RPMI8226 (cell line): Measurements from ENCODE around the gene PTPRG.
"Not testable (repeated sequence)": the region's sequence is repeated elsewhere in the genome, so short reads cannot be mapped to it uniquely, and the experiment has no call there.

Source experiments
- DNase-seq: peaks from one replicate; pipeline ENCODE4 v3.0.0-alpha.2; 2015

The PTPRG gene

DNA sequence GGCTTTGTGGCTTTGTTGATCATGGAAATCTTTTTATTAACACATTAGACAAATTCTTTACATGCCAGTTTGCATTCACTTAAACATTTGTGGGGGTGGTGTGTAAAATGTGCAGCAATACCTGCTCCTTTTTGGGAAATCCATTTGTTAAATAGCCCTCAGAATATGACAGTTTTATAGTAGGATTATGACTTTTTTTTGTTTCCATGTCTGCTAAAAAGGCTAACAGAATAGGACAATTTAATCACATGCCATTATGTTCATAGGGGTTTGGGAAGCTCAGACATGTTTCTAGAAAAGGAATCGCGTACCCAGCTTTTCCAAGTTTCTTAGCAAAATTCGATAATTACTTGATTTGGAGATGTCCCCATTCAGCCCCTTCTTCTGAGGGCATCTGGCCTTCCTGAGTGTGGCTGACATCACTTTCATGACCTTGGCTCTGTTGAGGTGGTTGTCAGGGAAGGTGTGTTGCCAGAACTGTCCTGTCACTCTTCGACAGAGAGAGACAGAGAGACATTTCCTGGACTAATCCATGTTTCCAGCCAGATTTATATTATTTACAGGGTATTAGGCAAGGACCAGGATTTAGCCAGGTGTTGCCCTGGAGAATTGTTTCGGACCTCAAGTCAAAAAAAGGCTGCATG lies 126.4 kb downstream of the PTPRG start:
- DNase-seq = no peak

DNA sequence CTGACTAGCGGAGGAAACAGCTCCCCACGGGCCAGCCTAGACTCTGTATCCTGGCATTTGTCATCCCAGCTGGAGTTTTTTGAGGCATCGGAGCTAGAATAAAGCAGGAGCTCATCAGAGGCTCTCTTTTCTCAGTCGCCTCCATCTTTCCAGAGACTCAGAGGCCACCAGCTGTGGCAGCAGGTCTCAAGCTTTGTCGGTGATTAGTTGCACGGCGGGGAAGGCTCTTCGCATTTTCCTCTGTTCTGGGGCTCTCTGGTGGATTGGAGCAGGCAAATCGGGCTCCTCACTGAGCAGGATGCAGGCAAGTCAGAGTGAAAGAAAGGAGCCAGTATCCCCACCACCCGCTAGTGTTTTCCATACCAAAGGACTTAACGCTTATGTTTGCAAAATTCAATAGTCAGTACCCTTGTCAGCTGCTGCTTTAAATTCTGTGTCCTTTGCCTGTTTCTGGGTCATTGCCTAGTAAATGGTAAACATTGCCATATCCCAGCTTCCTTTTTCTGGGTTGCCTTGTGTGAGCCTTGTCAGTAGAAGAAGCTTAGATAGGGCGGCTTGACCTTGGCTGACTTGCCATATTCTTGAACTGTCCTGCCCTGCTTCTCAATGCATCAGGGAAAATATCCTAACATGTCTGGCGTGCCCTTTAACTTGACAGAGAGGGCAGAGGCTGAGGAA lies 127.1 kb downstream of the PTPRG start:
- no peak for DNase-seq

DNA sequence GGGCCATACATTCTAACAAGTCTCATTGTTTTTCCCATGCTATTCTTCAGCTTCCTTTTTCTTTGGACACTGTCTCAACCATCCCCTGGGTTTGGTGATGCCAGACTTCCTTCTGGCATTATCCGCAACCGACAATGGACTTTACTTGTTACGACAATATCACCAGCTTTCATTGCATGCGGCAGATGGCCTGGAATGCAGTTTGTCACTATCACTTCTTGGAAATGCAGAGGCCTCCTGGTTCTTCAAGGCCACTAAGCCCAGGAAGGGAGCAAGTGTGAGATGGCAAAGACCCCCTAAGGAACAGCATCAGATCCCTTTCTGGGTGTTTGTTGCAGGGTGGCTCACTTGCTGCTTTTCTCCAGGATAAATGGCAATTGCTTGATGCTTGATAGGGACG lies 128.6 kb downstream of the PTPRG start:
- no peak for DNase-seq

DNA sequence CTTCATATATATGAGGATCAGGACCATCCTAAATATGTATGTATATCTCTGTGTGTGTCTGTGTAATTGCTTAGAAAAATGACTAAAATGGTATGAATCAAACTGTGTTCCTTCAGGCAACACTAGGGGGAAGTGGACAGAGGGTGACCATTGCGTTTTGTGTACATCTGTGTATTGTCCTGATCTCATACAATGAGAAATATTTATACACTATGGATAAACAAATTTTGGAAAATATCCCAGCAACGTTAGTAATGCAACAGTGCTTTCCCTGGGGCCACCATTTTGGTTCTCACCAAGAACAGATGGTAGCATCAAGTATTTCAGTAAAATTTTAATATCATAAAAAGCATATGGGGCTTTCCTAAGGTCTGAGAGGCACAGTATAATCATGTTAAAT lies 130.1 kb downstream of the PTPRG start:
- DNase-seq = no peak

DNA sequence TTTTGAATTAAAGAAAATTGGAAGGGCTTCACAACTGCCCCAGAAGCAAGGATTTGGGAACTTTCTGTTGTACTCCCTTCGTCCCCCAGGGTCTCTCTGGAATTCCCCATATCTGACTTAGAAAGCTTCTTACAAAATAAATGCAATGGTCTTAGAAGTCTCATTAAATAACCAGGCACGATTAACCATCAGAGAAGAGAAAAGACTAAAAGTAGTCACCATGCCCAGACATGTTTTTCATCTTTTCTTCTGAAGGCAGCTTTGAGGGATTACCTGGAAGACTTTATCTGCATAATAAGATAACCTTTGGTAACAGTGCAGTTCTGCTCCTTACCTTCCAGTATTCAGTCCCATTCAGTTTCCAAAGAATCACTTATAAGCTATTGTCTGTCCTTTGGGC lies 135.9 kb downstream of the PTPRG start:
- DNase-seq = no peak

DNA sequence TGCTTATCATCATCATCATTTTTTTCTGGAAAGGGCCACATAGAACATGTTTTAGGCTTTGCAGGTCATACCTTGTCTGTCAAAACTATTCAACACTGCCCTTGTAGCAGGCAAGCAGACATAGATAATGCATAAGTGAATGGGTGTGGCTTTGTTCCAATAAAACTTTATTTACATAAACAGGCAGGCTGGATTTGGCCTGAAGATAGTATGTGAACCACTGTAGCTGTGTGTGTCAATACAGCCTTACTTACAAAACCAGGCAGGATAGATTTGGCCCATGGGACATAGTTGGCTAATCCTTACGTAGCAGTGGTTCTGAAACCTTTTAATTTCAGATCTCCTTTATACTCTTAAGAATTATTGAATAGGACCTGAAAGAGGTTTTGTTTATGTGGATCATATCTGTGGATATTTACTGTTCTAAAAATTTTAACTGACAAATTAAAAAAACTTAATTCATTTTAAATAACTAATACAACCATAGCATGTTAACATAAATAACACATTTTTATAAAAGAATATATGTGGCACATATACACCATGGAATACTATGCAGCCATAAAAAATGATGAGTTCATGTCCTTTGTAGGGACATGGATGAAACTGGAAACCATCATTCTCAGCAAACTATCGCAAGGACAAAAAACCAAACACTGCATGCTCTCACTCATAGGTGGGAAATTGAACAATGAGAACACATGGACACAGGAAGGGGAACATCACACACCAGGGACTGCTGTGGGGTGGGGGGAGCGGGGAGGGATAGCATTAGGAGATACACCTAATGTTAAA lies 137.1 kb downstream of the PTPRG start:
- DNase-seq = not testable (repeated sequence)

DNA sequence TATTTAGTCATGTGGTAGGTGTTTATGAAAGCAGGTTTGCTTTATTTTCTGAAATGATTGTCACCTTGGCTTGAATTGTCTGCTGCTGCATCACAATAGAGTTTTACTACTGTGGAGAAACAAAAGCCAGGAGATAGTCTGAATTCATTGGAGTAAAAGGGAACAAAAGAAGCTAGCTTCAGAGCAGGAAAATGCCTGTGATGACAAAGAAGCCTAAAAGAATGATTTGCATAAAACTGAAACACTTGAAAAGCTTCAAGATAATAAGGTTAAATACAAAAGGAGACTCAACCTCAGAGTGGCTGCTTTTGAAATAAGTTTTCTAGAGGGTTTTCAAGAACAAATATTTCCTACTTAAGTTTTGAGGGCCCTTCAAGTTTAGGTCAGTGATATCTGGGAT lies 138.3 kb downstream of the PTPRG start:
- DNase-seq = no peak

DNA sequence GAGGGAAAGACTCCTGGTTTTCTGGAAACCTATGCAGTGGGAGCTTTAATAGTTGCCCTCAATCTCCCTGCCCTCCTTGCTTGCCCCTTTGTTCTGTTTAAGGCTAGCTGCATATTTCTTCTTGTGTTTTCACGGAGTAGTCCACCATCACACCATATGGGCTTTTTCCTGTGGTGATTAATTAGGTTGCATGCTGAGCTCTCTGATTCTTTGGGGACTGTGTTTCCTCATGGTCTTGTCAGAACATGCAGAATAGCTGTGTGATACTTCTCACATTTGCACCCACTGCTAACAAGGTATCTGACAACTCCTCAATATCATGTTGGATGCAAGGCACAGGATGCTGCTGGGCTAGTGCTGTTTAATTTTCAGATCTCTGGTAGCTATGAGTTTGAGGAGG lies 139.6 kb downstream of the PTPRG start:
- DNase-seq = no peak

DNA sequence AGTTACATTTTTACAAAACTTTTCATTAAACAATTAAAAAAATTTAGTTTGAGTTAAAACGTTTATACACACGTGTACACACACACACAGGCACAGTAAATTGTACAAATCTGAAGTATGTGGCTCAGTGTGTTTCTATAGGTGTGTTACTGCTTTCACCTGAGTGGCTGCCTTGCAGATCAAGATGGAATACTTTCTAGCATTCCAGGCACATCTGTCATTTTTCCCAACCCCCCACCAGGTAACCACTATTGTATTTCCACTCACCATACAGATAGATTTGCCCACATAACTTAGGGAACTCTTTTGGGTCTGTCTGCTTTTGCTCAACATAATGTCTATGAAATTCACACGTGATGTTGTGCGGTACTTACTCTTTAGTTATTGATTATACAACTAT lies 141.1 kb downstream of the PTPRG start:
- no peak for DNase-seq

DNA sequence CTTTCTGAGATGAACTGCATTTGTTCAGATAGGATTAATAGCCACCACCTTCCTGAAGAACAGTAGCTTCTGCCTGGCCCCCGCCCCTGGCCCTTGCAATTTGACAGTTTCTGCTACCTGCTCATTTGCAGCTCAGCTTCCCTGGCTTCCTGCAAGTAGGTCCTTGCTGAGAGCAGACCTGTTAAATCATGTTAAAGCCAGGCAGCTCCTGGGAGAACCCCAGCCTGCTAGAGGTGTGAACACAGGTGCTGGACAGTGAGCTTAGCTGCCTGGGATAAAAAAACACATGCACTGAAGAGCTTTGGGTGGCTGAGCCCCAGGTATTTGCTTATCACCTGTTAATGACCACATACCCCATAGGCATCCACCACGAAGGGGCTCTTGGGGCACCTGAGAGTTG lies 143.4 kb downstream of the PTPRG start:
- no peak for DNase-seq

DNA sequence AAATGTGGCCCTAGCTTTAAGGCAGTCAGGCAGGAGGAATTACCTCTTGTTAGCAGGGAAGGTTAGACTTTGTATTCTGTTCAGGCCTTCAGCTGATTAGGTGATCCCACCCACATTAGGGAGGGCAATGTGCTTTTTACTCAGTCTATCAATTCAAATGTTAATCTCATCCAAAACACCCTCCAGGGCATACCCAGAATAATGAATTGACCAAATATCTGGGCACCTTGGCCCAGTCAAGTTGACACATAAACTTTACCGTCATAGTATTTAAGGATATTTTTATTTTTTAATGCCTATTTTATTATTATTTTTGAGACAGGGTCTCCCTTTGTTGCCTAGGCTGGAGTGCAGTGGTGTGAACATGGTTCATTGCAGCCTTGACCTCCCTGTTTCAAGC lies 146.1 kb downstream of the PTPRG start:
- no peak for DNase-seq

DNA sequence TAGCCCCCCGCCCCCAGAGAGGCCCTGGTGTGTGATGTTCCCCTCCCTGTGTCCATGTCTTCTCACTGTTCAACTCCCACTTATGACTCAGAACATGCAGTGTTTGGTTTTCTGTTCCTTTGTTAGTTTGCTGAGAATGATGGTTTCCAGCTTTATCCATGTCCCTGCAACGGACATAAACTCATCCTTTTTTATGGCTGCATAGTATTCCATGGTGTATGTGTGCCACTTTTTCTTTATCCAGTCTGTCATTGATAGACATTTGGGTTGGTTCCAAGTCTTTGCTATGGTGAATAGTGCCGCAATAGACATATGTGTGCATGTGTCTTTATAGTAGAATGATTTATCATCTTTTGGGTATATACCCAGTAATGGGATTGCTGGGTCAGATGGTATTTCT lies 149.5 kb downstream of the PTPRG start:
- not testable (repeated sequence) for DNase-seq

DNA sequence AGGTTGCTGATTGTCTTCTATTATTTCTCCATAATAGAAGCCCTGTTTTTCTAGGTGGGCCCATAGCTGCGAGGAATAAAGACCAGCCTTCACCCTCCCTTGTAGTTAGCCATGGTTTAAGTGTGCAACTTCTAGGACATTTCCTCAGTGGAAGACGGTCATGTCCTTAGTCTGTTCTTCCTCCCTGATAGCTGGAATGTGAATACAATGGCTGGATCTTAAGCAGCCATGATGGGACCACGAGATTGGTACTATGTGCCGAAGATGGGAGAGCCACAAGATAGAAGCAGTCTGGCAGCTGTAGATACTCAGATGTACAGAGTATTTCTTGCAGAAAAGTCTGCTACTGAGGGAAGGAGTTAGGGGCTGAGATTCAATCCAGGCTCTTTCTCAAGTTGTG lies 152.9 kb downstream of the PTPRG start:
- DNase-seq = no peak

DNA sequence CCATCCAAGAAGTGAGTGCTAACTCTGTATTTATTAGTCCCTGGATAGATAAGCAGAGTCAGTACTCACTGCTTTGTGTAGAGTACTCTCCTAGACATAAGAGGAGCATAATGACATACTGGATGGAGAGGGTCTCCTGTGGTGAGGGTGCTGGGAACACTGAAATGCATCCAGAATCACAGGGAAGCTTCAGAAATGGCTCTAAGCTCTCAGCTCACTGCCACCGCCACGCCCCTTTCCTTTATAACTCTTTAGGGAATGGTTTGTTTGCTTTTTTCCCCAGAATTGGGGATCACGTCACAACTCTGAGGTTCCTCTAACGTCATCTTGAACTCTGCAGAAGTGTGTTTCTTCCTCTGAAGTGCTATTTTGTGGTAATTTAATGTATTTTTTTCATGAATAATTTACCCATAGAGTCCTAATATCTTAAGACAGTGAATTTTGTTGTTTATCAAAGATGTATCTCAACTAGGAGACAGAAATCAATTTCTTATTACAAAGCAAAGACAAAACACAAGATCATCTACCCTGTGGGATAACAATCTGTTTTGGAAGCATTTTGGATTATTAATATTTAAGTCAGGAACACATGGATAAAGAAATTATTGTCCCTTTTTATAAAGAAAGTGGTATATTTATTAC lies 154.6 kb downstream of the PTPRG start:
- DNase-seq = no peak

DNA sequence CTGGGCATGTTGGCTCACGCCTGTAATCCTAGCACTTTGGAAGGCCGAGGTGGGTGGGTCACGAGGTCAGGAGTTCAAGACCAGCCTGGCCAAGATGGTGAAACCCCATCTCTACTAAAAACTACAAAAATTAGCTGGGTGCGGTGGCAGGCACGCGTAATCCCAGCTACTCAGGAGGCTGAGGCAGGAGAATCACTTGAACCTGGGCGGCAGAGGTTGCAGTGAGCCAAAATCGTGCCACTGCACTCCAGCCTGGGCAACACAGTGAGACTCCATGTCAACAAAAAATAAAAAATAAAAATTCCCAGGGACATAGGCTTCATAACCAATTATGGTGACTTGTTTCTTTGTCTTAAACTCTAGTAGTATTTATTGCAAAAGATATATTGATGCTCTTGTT lies 155.3 kb downstream of the PTPRG start:
- not testable (repeated sequence) for DNase-seq

DNA sequence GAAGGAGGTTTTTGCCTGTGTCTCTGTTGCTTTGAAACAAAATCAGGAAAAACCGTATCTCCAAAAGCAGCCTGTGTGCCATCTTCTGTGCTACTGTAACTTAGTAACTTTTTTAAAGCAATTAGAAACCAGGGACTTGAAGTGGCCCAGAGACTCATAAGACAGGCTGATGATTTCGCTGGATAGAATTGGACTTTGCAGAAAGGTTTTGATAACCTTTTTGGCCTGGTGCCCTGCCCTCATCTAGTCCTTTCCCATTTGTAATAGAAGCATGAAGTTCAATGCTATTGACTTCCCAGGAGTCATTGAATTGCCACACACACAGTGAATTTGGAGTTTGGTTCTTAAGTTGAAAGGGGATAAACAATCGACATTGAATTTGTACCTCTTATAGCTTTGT lies 157.2 kb downstream of the PTPRG start:
- no peak for DNase-seq

DNA sequence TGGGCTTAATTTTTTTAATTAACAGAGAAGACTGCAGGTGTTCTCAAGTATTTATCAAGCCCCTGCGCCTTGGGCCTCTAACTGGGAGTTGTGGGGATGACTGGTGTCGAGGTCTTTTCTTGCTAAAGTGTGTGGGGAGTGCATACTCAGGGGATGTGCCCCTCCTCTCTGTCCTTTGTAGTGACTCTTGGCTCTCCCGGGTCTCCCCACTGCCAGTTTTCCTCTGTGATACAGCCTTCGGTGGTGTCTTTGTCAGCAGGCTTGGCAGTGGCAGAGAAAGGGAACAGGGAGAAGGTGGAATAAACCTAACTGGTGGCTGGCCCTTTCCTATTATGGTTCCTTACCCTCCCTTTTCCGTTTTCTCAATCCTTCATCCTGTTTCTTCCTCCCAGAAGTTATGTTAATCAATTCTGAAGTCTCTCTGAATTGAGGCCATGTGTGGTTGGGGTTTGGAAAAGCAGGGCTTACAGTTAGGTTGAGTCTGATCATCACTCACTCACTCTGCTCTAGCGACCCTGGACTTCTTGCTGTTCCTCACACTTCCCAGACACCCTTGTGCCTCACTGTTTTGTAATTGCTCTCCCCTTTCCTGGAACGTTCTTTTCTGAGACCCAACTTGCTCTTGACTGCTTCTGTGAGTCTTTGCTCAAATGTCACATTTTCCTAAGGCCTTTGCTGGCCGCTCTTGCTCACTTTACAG lies 158.1 kb downstream of the PTPRG start:
- DNase-seq = no peak

DNA sequence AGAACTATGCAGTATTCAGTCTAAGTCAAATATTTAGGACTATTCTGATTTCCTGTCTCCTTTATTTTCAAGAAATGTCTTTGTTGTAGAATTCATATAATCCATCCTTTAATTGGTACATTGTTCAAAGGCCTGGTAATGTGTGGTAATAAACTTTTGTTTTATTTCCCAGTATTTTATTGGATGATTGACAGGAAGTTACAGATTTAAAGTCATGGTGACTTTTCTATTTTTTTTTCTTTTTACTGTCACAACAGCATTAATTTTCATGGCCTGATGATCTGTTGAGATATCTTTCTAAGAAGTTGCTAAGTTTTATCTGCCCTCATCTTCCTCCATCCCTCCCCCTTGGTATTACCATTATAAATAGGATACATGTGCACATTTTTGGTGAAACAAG lies 161.7 kb downstream of the PTPRG start:
- no peak for DNase-seq

DNA sequence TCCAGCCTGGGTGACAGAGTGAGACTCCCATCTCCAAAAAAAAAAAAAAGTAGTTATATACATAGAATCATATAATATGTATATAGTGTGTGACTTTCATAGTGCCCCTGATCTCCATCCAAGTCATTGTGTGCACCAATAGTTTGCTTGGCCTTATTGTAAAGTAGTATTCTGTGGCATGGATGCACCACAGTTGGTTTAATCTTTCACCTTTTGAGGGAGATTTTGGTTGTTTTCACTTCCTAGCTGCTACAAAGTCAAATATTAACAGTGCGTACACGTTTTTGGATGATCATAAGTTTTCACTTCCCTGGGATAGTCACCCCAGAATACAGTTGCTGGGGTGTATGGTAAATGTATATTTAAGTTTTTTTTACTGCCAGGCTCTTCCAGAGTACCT lies 162.8 kb downstream of the PTPRG start:
- DNase-seq = no peak

DNA sequence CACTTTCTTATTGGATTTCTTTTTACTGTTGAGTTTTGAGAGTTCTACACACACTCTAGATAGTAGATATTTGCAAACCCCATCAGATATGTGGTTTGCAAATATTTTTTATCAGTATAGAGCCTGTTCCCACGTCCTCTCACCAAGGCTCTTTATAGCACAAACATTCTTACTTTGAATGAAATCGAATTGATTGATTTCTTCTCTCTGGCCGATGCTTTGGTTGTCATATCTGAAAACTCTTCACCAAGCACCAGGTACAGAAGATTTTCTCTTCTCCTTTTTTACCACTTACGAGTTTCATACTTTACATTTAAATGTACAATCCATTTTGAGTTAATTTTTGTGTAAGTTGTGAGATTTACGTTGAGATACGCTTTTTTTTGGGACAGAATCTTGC lies 163.4 kb downstream of the PTPRG start:
- DNase-seq = no peak

DNA sequence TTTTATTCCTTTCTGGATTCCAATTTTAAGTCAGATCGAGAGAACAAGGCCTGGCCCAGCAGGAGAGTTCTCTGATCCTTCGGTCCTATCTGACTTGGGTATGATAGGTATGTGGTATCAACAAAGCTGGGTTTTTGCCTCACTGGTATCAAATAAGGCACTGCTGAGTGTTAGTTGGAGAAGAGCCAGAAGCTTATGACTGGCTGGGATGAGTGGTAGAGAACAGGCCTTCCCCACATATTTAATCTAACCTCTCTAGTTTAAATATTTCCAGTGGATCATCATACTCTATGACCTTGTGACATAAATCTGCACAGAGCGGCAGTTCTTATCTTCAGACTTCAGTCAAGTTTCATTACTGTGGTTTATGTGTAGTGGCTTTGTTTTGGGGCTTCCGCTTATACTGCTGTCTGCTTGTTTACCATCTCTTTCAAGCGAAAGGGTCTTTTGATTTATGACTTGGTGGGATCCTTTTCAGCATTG lies 164.5 kb downstream of the PTPRG start:
- no peak for DNase-seq

DNA sequence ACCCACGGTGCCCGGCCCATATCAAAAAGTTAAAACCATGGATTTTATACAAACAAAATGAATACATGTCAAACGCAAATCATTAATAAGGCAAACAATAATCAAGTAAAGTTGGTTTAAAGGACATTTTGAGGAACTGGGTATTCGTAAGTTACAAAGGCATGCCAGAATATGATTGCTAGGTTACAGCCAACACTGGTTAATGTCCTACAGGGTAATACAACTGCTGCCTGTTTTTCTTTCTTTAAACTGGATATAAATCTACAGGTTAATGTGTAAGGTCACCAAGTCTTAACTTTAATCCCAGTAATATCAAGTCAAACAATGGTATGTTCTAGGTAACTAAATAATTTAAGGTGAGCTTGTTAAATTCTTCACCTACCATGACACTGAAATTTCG lies 166.1 kb downstream of the PTPRG start:
- DNase-seq = no peak

DNA sequence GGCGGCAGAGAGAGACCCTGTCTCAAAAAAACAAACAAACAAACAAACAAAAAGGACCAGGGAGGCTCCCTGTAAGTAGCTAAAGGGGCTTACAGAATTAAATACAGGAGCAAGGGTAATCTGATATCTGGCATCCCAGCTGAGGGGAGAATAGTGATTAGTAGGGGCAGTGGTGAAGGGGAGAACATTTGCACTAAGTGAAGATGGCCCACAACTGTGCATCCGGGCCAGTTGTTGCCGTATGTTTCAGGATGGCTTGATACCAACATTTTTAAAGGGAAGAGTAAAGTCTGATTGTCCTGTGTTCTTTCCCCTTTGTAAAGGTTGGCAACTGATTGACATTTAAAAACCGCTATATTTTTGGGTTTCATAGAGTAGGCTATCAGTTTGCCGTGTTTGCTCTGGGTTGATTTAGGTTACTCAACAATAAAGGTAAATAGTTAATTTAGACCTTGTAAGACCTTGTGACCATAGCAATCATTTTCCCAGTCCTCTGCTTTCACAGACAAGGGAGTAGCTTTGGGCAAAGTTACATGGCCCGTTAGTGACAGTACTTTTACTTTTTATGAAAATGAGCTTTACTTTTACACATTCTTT lies 167.8 kb downstream of the PTPRG start:
- no peak for DNase-seq
